Vein endothelial cell (primary cell): ENCODE results near the gene ZDHHC11. TPM values are rescaled to one million over a fixed set of nuclear protein-coding genes. Genes with fewer than 3 reads are reported as not detected.

ENCODE experiments used
- total RNA-seq: library from RNA; depleted of rRNA; stranded (reverse); fragments of >200 nt; gene quantifications from 2 replicates; pipeline ENCODE4 v1.2.3, GENCODE V29; 2012

Gene ZDHHC11
- total RNA-seq = 0.33 and 0.67 TPM in 2 replicates

GRCh38 chr5:850511-851006, at the start of gene ZDHHC11:
ZDHHC11 (minus strand) TSS chr5:850986; CDS start chr5:850602, 384 bp downstream.

GRCh38 chr5:892394-893136, 41.8 kb upstream of the ZDHHC11 start, which contains the start of the genes BRD9 and TRIP13:
BRD9 (minus strand) TSS chr5:892801; CDS start chr5:892657, 144 bp downstream.
TRIP13 (plus strand) TSS chr5:892884; CDS start chr5:892999, 115 bp downstream.

GRCh38 chr5:784428-785177, 66.2 kb downstream of the ZDHHC11 start, which contains the start of gene ZDHHC11B:
ZDHHC11B (minus strand) TSS chr5:784729; CDS start chr5:766919, 17,810 bp downstream.

Other genes with a start within 250 kb of the ZDHHC11 start
- gene CEP72, start 238.6 kb downstream of the ZDHHC11 start, total RNA-seq = 2.6 and 4.1 TPM in 2 replicates
- gene TPPP, start 157.6 kb downstream of the ZDHHC11 start, total RNA-seq = under 0.01 TPM in 2 replicates
- gene ZDHHC11B, start 66.3 kb downstream of the ZDHHC11 start, total RNA-seq = under 0.01 TPM in 1 of 2 replicates, not detected in the other
- gene BRD9, start 41.8 kb upstream of the ZDHHC11 start, total RNA-seq = 42.8 and 46.1 TPM in 2 replicates
- 25.2 and 35.3 TPM in 2 replicates for gene TRIP13, start 41.9 kb upstream of the ZDHHC11 start, total RNA-seq
- gene NKD2, start 157.8 kb upstream of the ZDHHC11 start, total RNA-seq = 0.29 and 0.33 TPM in 2 replicates